ENCODE results near the gene BRAT1.
A peak's percentile ranks its signal among the peaks of the same experiment; 100 is the strongest.

Gene BRAT1

DNA sequence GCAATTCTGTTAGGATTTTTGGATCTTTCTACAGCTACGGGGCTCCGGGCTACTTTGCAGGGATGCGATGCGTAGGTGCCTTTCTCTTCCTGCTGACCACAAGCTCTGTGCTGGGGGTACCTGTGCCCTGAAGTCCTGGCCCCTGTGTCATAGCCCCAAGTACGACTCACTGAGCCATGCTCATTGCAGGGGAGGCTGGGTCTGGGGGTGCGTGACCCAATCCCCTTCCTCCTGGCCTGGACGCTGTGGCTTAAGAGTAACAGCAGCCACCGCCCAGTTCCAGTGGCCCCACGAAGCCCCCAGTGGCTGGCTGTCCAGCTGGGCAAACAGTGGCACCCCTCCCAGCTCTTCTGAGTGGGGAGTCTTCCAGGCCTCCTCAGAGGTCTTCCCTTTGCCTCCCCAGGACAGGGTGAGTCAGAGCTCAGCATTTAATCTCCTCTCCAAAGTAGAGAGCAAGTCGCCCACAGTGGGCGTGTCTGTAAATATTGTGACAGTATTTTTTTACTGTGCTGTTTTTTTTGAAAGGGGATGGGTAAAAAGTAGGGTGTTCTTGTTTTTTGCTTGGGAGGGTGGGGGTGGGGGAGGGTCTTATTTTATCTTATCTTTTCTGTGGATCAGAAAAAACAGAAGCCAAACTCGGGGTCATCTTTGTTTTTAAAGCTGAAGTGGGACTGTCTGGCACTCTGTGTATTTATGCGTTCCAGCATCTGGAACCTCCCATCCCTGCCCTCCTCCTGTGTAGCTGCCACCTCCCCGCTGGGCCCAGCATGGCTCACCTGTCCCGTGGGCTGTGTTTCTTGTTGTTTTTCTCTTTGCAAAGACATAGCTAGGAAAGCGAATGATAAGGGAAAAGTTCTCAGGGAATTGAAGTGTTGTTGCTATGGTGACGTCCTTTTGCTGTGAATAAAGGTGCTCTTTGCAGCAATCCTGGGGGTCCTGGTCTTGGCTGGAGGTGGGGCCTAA is 27.5 kb downstream of the BRAT1 start:
- no peak for DNase-seq
- in situ Hi-C loops (cut with MboI; ENCODE audit: low pct_unique_long_range_greater_than_20kb, low sequenced_read_pairs) = no loop called here

- in situ Hi-C loops (cut with MboI; ENCODE audit: low pct_unique_long_range_greater_than_20kb, low sequenced_read_pairs) = no loop called here
- no peak for DNase-seq
These were observed 28.4 kb downstream of the BRAT1 start for GRCh38 chr7:2526659-2527504.

GRCh38 chr7:2525658-2526630 is 29.4 kb downstream of the BRAT1 start:
- in situ Hi-C loops (cut with MboI; ENCODE audit: low pct_unique_long_range_greater_than_20kb, low sequenced_read_pairs) = no loop called here
- no peak for DNase-seq

- DNase-seq = no peak
- in situ Hi-C loops (cut with MboI; ENCODE audit: low pct_unique_long_range_greater_than_20kb, low sequenced_read_pairs) = no loop called here
These were observed 30.3 kb downstream of the BRAT1 start for GRCh38 chr7:2524808-2525657.

DNA sequence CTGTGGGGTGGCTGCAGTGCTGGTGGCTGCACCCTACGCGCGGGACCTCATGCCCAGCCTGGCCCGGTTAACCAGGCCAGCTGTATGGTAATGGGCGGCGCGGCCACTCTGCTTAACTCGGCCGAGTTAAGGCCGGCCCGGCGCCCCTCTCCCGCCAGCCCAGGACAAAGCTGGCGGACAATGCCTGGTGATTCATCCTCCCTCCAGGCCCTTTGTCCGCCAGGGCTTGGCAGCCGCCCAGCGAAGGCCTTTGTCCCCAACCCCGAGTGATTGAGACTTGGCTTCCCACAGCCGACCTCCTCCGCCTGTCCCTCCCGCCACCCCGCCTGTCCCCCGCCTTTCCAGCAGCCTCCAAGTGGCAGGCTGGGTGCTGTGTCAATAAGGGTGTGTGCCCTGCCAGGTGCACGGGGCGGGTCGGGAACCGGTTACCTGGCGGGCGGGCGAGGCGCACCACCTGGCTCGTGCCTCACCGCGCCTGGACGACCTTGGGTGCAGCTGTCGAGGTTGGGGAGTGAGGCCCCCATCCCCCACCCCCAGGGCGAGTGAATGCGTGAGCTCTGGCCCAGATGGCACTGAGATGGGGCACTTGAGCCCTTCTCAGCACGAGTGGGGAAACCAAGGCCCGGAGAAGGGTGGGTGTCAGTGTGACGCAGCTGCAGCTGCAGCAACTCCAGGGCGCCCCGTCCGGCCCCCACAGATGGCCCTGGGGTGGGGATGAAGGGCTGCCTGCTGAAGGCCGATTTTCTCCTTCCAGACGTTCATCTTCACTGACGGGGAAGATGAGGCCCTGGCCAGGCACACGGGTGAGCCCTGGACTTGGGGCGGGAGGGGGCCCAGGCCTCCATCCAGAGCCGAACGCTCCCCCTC is 31.1 kb downstream of the BRAT1 start:
- in situ Hi-C loops (cut with MboI; ENCODE audit: low pct_unique_long_range_greater_than_20kb, low sequenced_read_pairs) = no loop called here
- DNase-seq = no peak

DNA sequence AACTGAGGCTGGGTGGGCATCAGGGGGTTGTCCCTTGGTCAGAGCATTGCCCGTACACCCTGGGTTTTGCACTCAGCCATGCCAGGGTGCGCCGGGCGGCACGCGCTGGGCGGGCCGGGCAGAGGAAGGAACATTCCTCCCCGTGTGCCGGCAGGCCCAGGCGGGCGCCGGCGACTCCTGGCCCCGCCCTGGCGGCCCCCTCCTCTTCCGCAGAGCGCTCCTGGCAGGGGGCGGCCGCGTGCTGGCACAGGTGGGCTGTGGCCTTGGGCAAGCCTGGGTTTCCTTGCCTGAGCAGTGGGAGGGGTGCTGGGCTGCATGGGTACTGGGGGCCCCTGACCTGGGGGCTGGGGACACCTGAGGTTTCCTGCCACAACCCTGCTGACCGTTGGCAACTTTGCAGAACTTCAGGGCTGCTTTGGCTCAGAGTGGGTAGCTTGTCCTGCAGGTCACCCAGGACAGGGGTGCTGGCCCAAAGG is 31.8 kb downstream of the BRAT1 start:
- in situ Hi-C loops (cut with MboI; ENCODE audit: low pct_unique_long_range_greater_than_20kb, low sequenced_read_pairs) = no loop called here
- DNase-seq = no peak

GRCh38 chr7:2522780-2523433 is 32.4 kb downstream of the BRAT1 start:
- no peak for DNase-seq
- in situ Hi-C loops (cut with MboI; ENCODE audit: low pct_unique_long_range_greater_than_20kb, low sequenced_read_pairs) = no loop called here

- in situ Hi-C loops (cut with MboI; ENCODE audit: low pct_unique_long_range_greater_than_20kb, low sequenced_read_pairs) = no loop called here
- peak; percentile 44 for DNase-seq
These were observed 33.3 kb downstream of the BRAT1 start for GRCh38 chr7:2521952-2522591.

DNA sequence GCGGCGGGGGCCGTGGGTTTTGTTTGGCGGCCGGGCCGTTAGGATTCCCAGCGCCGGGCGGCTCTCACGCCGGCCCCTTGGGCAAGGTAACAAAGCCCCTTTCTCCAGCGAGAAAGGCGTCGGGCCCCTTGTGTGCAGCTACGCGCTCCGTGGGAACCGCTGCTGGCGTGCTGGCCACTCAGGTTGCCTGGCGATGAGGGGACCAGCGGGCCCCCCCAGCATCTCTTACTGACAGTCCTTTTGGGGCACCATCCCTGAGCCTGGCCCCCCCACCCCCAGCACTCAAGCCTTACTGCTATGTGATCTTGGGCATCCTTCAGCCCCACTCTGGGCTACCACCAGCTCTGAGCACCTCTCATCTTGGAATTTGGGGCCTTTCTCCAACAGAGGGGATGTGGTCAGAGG is 34.0 kb downstream of the BRAT1 start:
- DNase-seq = no peak
- in situ Hi-C loops (cut with MboI; ENCODE audit: low pct_unique_long_range_greater_than_20kb, low sequenced_read_pairs) = no loop called here

GRCh38 chr7:2520761-2521290 is 34.5 kb downstream of the BRAT1 start:
- in situ Hi-C loops (cut with MboI; ENCODE audit: low pct_unique_long_range_greater_than_20kb, low sequenced_read_pairs) = no loop called here
- no peak for DNase-seq

DNA sequence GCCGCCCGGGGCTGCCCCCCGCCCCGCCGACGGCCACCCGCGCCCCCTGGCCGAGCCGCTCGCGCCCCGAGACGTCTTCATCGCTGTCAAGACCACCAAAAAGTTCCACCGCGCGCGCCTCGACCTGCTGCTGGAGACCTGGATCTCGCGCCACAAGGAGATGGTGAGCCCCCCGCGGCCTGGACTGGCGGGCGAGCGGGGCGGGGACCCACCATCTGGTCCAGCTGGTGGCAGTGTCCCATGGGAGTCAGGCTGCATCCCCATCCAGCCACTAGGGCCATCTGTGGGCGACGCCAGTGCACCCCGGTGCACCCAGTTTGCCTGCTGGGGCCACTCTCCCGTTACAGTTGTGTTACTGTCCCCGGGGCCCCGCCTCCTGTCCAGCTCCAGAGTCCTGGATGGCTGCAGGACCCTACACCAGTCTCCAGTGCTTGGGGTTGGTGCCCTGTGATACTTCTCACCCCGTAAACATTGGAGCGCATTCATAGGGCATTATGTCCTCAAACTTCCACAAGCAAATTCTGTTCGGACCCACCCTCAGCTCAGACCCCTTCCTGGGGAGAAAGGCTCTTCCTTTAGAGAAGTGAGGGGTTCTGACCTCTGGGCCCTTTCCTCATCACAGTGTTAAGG is 35.1 kb downstream of the BRAT1 start:
- DNase-seq = no peak
- in situ Hi-C loops (cut with MboI; ENCODE audit: low pct_unique_long_range_greater_than_20kb, low sequenced_read_pairs) = no loop called here

- DNase-seq = peak; percentile 90
- in situ Hi-C loops (cut with MboI; ENCODE audit: low pct_unique_long_range_greater_than_20kb, low sequenced_read_pairs) = no loop called here
These were observed 36.0 kb downstream of the BRAT1 start, which contains the start of gene LFNG for GRCh38 chr7:2519119-2519930. TSS of gene LFNG (plus strand) at chr7:2519774. CDS start at chr7:2519862, 88 bp downstream.

GRCh38 chr7:2518737-2519118 is 36.6 kb downstream of the BRAT1 start:
- no peak for DNase-seq

DNA sequence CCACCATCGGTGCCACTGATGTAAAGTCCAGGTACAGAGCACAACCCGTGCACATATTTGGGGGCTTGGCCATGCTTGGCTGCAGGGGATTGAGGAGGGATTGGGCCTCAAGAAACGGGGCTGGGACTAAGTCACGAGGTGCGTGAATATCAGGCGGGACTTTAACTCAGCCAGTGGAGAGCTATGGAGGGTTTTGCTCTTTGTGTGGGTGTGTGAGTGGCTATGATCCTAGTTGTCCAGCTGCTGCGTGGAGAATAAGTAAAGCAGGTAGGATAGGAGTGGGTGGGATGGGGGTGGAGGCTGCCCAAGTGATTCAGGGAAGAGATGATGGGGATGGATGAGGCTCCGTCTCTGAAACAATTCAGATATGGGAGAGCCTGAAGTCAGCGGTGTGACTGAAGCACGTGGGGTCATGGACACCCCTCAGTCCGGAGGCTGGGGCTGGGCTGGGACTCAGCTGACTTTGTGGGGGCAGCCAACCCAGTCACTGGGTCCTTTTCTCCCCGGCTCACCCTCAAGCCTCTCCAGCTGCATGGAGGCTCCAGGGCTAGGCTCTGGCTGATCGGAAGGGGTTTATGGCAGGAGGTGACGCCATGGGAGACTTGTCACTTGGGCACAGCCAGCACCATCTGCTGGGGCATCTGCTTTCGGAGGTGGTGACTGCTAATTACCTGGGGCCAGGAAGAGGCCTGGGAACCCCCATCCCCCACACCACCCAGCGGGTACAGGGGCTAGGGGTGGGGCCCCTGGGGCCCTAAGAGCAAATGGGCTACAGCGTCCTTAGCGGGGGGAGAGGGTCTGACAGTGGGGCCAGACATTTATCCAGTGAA is 37.4 kb downstream of the BRAT1 start:
- in situ Hi-C loops (cut with MboI; ENCODE audit: low pct_unique_long_range_greater_than_20kb, low sequenced_read_pairs) = no loop called here
- DNase-seq = no peak

More at GRCh38 chr7:2518737-2519118, 36.6 kb downstream of the BRAT1 start:
- in situ Hi-C loops (cut with MboI; ENCODE audit: low pct_unique_long_range_greater_than_20kb, low sequenced_read_pairs) = no loop called here
